Measurements from ENCODE around the gene DCLK2.

Gene DCLK2

GRCh38 chr4:150078041-150078578 is at the start of gene DCLK2:
Gene DCLK2 (plus strand): TSS chr4:150078445. CDS start chr4:150079028, 583 bp downstream.
- DNase-seq (ENCODE audit: low read depth in 1 of 2, low spot score in 1 of 2), result no peak

- no peak for DNase-seq (ENCODE audit: low read depth in 1 of 2, low spot score in 1 of 2)
Measured at GRCh38 chr4:150032541-150032940, 45.7 kb upstream of the DCLK2 start.

- DNase-seq (ENCODE audit: low read depth in 1 of 2, low spot score in 1 of 2), result no peak
Measured at GRCh38 chr4:150033081-150033480, 45.2 kb upstream of the DCLK2 start.

GRCh38 chr4:150033901-150034300 is 44.3 kb upstream of the DCLK2 start:
- DNase-seq (ENCODE audit: low read depth in 1 of 2, low spot score in 1 of 2), result no peak

GRCh38 chr4:150037251-150037856 is 40.9 kb upstream of the DCLK2 start:
- no peak for DNase-seq (ENCODE audit: low read depth in 1 of 2, low spot score in 1 of 2)

- DNase-seq (ENCODE audit: low read depth in 1 of 2, low spot score in 1 of 2), result no peak
Measured at GRCh38 chr4:150038335-150039076, 39.7 kb upstream of the DCLK2 start.

- DNase-seq (ENCODE audit: low read depth in 1 of 2, low spot score in 1 of 2), result no peak
Measured at GRCh38 chr4:150039274-150040127, 38.7 kb upstream of the DCLK2 start.

GRCh38 chr4:150044517-150044916 is 33.7 kb upstream of the DCLK2 start:
- DNase-seq (ENCODE audit: low read depth in 1 of 2, low spot score in 1 of 2), result no peak

- DNase-seq (ENCODE audit: low read depth in 1 of 2, low spot score in 1 of 2), result no peak
Measured at GRCh38 chr4:150045410-150045809, 32.8 kb upstream of the DCLK2 start.

GRCh38 chr4:150046728-150047217 is 31.5 kb upstream of the DCLK2 start:
- DNase-seq (ENCODE audit: low read depth in 1 of 2, low spot score in 1 of 2), result no peak

- no peak for DNase-seq (ENCODE audit: low read depth in 1 of 2, low spot score in 1 of 2)
Measured at GRCh38 chr4:150047546-150047945, 30.7 kb upstream of the DCLK2 start.

- no peak for DNase-seq (ENCODE audit: low read depth in 1 of 2, low spot score in 1 of 2)
Measured at GRCh38 chr4:150049682-150050081, 28.6 kb upstream of the DCLK2 start.

- DNase-seq (ENCODE audit: low read depth in 1 of 2, low spot score in 1 of 2), result no peak
Measured at GRCh38 chr4:150050566-150050965, 27.7 kb upstream of the DCLK2 start.

- no peak for DNase-seq (ENCODE audit: low read depth in 1 of 2, low spot score in 1 of 2)
Measured at GRCh38 chr4:150051111-150051510, 27.1 kb upstream of the DCLK2 start.

- no peak for DNase-seq (ENCODE audit: low read depth in 1 of 2, low spot score in 1 of 2)
Measured at GRCh38 chr4:150055467-150055866, 22.8 kb upstream of the DCLK2 start.

- no peak for DNase-seq (ENCODE audit: low read depth in 1 of 2, low spot score in 1 of 2)
Measured at GRCh38 chr4:150056569-150056968, 21.7 kb upstream of the DCLK2 start.

- DNase-seq (ENCODE audit: low read depth in 1 of 2, low spot score in 1 of 2), result no peak
Measured at GRCh38 chr4:150061086-150061776, 17.0 kb upstream of the DCLK2 start.

GRCh38 chr4:150063128-150063527 is 15.1 kb upstream of the DCLK2 start:
- no peak for DNase-seq (ENCODE audit: low read depth in 1 of 2, low spot score in 1 of 2)

GRCh38 chr4:150065740-150066139 is 12.5 kb upstream of the DCLK2 start:
- no peak for DNase-seq (ENCODE audit: low read depth in 1 of 2, low spot score in 1 of 2)

GRCh38 chr4:150067859-150068258 is 10.4 kb upstream of the DCLK2 start:
- no peak for DNase-seq (ENCODE audit: low read depth in 1 of 2, low spot score in 1 of 2)

Measured in stimulated activated CD4-positive, alpha-beta T cell treated with anti-CD3 and anti-CD28 coated beads, Interleukin-15, amount 100 ng/mL, for 1 hour (primary cell).